Karpas-422 (cell line): ENCODE measurements around the gene SLC27A1. TPM values are rescaled to one million over a fixed set of nuclear protein-coding genes. Genes with fewer than 3 reads are reported as not detected.

ENCODE experiments used
- DNase-seq: peaks from one replicate; pipeline ENCODE4 v3.0.0-alpha.2; 2015
- H2AFZ ChIP-seq: fragments of 200-600 bp; sonication (generic); 2 replicates; pipeline ENCODE4 v1.6.1; 2014; ENCODE audit warnings: antibody characterized with exemption, low read length, mixed read lengths
- H3K27ac ChIP-seq: fragments of 200-600 bp; sonication (generic); 2 replicates; pipeline ENCODE4 v1.5.1; 2014; ENCODE audit warnings: mild to moderate bottlenecking, low read length, moderate library complexity
- H3K27me3 ChIP-seq: fragments of 200-600 bp; sonication (generic); 2 replicates; pipeline ENCODE4 v1.6.1; 2014; ENCODE audit warnings: low read length, mixed read lengths
- H3K36me3 ChIP-seq: fragments of 200-600 bp; sonication (generic); 2 replicates; pipeline ENCODE4 v1.6.1; 2014; ENCODE audit warnings: low read length, mixed read lengths; ENCODE audit not compliant: insufficient read depth
- H3K4me1 ChIP-seq: fragments of 200-600 bp; sonication (generic); 2 replicates; pipeline ENCODE4 v1.6.1; 2014; ENCODE audit warnings: mild to moderate bottlenecking, low read length, mixed read lengths
- H3K4me2 ChIP-seq: fragments of 200-600 bp; sonication (generic); 2 replicates; pipeline ENCODE4 v1.6.1; 2014; ENCODE audit warnings: low read length, low read depth, mild to moderate bottlenecking; ENCODE audit not compliant: poor library complexity, severe bottlenecking
- H3K4me3 ChIP-seq: fragments of 200-600 bp; sonication (generic); 2 replicates; pipeline ENCODE4 v1.5.1; 2014; ENCODE audit warnings: mild to moderate bottlenecking, antibody characterized with exemption, low read length, mixed read lengths
- H3K79me2 ChIP-seq: fragments of 200-600 bp; sonication (generic); 2 replicates; pipeline ENCODE4 v1.6.1; 2014; ENCODE audit warnings: mild to moderate bottlenecking, low read length, mixed read lengths
- H3K9ac ChIP-seq: fragments of 200-600 bp; sonication (generic); 2 replicates; pipeline ENCODE4 v1.6.0; 2014; ENCODE audit warnings: low read length
- H3K9me2 ChIP-seq: fragments of 200-600 bp; sonication (generic), shearing (Covaris generic); replicated peaks from 2 replicates; pipeline ENCODE4 v1.6.0; 2014; ENCODE audit warnings: mild to moderate bottlenecking, low read length, moderate library complexity; ENCODE audit not compliant: insufficient read depth
- H3K9me3 ChIP-seq: fragments of 300-700, 200-600 bp; sonication (generic); 2 replicates; pipeline ENCODE4 v1.6.1; 2014; ENCODE audit warnings: low read length, mixed read lengths
- H4K20me1 ChIP-seq: fragments of 200-600 bp; sonication (generic); 2 replicates; pipeline ENCODE4 v1.6.1; 2014; ENCODE audit warnings: mild to moderate bottlenecking, antibody characterized with exemption, low read length, low read depth; ENCODE audit not compliant: insufficient read depth
- total RNA-seq: library from RNA; depleted of rRNA; stranded (reverse); fragments of >200 nt; shearing (Covaris generic); gene quantifications from 2 replicates; pipeline ENCODE4 v1.2.3, GENCODE V29; 2014; ENCODE audit warnings: low replicate concordance; rRNA removed

The SLC27A1 gene
- 4.0 and 4.8 TPM in 2 replicates for total RNA-seq

DNA sequence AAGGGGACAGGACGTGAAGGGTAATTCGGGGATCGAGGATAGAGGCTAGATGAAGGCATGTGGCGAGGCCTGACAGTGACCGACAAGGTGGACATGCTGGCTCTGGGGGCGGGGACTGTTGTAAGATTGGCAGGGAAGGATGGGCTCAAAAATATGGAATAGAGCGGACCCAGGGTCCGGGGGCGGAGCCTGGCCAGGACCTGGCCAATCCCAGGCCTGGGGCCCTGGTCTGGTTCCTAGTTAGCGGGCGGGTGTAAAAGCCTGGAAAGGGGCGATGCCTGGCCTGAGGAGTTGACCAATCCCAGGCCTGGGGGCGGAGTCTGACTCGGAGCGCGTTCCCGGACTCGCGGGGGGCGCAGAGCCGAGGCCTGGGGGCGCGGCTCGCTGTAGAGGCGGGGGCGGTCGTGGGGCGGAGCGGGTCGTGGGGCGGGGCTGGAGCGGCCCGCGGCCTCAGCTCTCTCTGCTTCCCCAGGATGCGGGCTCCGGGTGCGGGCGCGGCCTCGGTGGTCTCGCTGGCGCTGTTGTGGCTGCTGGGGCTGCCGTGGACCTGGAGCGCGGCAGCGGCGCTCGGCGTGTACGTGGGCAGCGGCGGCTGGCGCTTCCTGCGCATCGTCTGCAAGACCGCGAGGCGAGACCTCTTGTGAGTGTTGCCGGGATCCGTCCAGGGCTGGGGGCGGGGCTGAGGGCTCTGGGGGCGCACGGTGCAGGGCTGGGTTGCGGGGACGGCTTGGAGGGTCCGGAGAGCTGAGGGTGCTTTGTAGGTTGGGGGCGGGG, at the start of gene SLC27A1:
SLC27A1 (plus strand) TSS at position 457 of the 774 bp plus-strand sequence; CDS start at position 474, 17 bp downstream.
- Histone ChIP-seq H3K4me2 (peak within 1 kb of the TSS; percentile 73), H3K9me3 (no peaks in the 10 kb centered on the region), H2AFZ (peak within 1 kb of the TSS; percentile 97), H3K4me3 (peak within 1 kb of the TSS; percentile 88), H3K4me1 (peaks cover 20% of the 10 kb centered on the region), H4K20me1 (no peaks in the 10 kb centered on the region), H3K9ac (peak within 1 kb of the TSS; percentile 82), H3K27me3 (no peaks in the 10 kb centered on the region), H3K36me3 (no peaks in the 10 kb centered on the region), H3K79me2 (no peaks in the 10 kb centered on the region), H3K9me2 (no peaks in the 10 kb centered on the region), H3K27ac (no peak within 1 kb of the TSS)
- peak; percentile 99 for DNase-seq

DNA sequence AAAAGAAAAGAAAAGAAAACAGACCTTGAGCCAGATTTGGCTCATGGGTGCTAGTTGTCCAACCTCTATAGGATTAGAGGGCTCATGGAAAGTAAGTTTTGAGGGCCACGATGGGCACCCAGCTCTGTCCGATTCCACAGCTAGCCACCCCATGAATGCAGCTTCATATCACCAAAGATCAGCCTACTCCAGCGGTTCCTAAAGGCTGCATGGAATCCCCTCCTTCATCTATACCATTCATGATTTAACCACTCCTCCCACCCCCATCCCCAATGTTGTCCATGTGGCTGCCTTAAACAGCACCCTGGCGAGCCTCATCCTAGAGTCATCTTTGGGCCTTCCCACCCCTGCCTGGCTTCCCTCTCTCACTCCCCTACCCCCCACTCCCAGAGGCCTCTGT, 48.4 kb upstream of the SLC27A1 start:
- no peak for DNase-seq
- Histone ChIP-seq H3K27ac (no peak overlapping the region), H3K9ac (no peak overlapping the region)

DNA sequence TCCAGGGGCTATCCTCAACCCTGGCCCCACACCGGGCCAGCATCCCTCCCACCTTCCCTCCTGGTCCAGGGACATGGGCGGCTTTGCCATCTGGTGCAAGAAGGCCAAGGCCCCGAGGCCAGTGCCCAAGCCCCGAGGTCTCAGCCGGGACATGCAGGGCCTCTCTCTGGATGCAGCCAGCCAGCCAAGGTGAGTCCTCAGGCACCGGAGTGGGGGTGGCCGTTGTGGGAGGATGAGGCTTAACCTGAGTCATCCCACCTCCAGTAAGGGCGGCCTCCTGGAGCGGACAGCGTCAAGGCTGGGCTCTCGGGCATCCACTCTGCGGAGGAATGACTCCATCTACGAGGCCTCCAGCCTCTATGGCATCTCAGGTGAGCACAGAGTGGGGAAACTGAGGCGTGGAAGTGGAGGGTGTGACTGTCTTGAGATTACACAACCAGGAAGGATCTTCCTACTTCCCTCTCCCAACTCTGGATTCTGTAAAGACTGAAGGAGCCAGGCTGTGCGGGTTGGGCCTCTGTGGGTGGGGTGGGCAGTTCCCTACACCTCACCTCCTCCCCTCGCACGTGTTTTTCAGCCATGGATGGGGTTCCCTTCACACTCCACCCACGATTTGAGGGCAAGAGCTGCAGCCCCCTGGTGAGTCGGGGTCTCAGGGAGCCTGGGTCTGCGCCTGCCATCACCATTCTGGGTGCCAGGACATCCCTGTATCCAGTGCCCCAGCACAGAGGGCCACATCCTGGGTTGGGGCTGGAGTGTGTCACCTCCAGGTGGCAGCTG, 46.7 kb upstream of the SLC27A1 start:
- Histone ChIP-seq H3K9ac (no peak overlapping the region), H3K27ac (no peak overlapping the region)

More for the DNA sequence above, 48.4 kb upstream of the SLC27A1 start:
- H3K4me2 ChIP-seq, result no peak overlapping the region
- H3K9me3 ChIP-seq, result no peaks in the 10 kb centered on the region
- no peaks in the 10 kb centered on the region for H4K20me1 ChIP-seq
- no peaks in the 10 kb centered on the region for H3K36me3 ChIP-seq
- peaks cover 45% of the 10 kb centered on the region for H3K4me1 ChIP-seq
- H3K9me2 ChIP-seq, result no peaks in the 10 kb centered on the region
- H3K4me3 ChIP-seq, result no peak overlapping the region
- no peaks in the 10 kb centered on the region for H3K27me3 ChIP-seq
- H3K79me2 ChIP-seq, result no peaks in the 10 kb centered on the region
- no peak overlapping the region for H2AFZ ChIP-seq

DNA sequence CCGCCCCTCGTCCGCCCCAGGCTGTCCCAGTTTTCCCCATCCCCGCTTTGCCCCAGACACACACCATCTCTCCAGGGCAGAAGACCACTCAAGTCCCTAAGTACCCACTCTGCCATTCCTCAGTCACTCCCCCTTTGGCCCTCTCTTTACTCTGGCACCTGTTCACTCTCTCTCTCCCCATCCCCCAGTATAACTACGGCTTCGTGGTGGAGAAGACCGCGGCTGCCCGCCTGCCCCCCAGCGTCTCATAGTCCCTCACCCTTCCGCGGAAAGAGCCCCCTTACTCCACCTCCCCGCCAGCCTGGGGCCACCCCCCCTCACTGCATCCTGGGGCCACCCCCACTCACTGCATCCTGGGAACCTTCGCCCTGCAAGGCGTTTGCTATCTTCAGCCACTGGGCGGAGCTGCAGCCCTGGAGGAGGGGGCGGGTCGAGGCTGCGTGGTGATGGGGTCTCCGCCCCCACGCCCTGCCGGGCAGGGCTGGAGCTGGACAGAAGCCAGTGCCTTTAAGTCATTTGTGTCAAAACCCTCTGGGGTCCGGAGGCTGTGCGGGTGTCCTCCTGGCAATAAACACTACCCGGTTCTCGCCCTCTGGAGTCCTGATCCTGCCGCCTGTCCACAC, 45.5 kb upstream of the SLC27A1 start:
- no peak overlapping the region for H3K27ac ChIP-seq
- no peaks in the 10 kb centered on the region for H3K9me2 ChIP-seq

More for the DNA sequence above, 46.7 kb upstream of the SLC27A1 start:
- Histone ChIP-seq H2AFZ (no peak overlapping the region), H3K4me3 (no peak overlapping the region), H3K4me1 (peaks cover 43% of the 10 kb centered on the region), H3K36me3 (no peaks in the 10 kb centered on the region), H3K4me2 (no peak overlapping the region), H3K27me3 (no peaks in the 10 kb centered on the region), H3K79me2 (no peaks in the 10 kb centered on the region), H3K9me2 (no peaks in the 10 kb centered on the region), H4K20me1 (no peaks in the 10 kb centered on the region), H3K9me3 (no peaks in the 10 kb centered on the region)
- DNase-seq, result no peak

DNA sequence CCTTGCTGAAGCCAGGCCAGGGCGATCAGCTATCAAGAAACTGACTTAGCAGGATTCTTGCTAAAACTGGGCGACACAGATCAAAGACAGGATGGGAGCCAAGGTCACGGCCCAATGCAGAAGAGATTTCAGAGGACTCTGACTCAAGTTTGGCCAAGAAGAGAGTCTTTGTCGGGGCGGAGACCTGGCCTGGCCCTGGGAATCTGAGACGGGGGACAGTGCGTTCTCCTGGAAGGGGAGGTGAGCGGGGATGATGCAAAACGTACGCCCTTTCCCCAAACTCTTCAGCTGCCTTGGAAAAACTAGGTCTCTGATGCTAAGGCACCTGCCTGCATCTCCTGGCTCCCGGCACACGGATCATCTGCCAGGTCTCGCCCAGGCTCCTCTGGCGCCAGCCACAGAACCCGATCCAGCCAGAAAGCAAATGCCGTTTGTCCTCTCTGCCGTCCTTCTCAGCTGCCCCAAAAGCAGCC, 40.6 kb upstream of the SLC27A1 start:
- no peaks in the 10 kb centered on the region for H3K36me3 ChIP-seq
- H3K4me1 ChIP-seq, result peaks cover 21% of the 10 kb centered on the region
- no peaks in the 10 kb centered on the region for H3K9me3 ChIP-seq
- H3K79me2 ChIP-seq, result no peaks in the 10 kb centered on the region
- no peaks in the 10 kb centered on the region for H3K27me3 ChIP-seq
- no peak overlapping the region for H3K4me2 ChIP-seq
- no peaks in the 10 kb centered on the region for H4K20me1 ChIP-seq
- no peak overlapping the region for H3K4me3 ChIP-seq
- no peak overlapping the region for H3K9ac ChIP-seq
- no peak overlapping the region for H3K27ac ChIP-seq
- H2AFZ ChIP-seq, result no peak overlapping the region
- no peak for DNase-seq
- no peaks in the 10 kb centered on the region for H3K9me2 ChIP-seq

More for the DNA sequence above, 45.5 kb upstream of the SLC27A1 start:
- Histone ChIP-seq H3K4me1 (peaks cover 35% of the 10 kb centered on the region), H3K79me2 (no peaks in the 10 kb centered on the region), H3K9me3 (no peaks in the 10 kb centered on the region), H4K20me1 (no peaks in the 10 kb centered on the region), H2AFZ (no peak overlapping the region), H3K27me3 (no peaks in the 10 kb centered on the region), H3K4me3 (no peak overlapping the region; the same call in 1 of the 2 replicates), H3K4me2 (peak overlapping the region; percentile 12), H3K36me3 (no peaks in the 10 kb centered on the region), H3K9ac (no peak overlapping the region)
- DNase-seq, result peak; percentile 80

DNA sequence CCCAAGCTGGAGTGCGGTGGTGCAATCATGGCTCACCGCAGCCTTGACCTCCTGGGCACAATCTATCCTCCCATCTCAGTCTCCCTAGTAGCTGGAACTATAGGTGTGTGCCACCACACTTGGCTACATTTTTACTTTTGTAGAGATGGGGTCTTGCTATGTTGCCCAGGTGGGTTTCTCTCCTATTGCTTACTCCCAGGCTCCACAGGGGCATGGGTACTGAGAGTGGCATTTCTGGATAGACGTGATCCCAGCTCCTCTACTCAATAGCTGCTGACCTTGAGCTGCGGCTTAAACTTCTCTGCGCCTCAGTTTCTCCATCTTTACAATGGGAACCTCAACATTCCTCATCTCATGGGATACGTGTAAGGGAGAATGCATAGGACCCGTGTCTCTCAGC, 38.9 kb upstream of the SLC27A1 start:
- H3K9me2 ChIP-seq, result no peaks in the 10 kb centered on the region
- H3K4me1 ChIP-seq, result peaks cover 5% of the 10 kb centered on the region
- no peaks in the 10 kb centered on the region for H3K27me3 ChIP-seq
- H4K20me1 ChIP-seq, result no peaks in the 10 kb centered on the region
- H3K9me3 ChIP-seq, result no peaks in the 10 kb centered on the region
- H2AFZ ChIP-seq, result no peak overlapping the region
- no peak overlapping the region for H3K9ac ChIP-seq
- H3K36me3 ChIP-seq, result no peaks in the 10 kb centered on the region
- no peaks in the 10 kb centered on the region for H3K79me2 ChIP-seq
- H3K27ac ChIP-seq, result no peak overlapping the region
- DNase-seq, result no peak
- H3K4me2 ChIP-seq, result no peak overlapping the region
- H3K4me3 ChIP-seq, result no peak overlapping the region

DNA sequence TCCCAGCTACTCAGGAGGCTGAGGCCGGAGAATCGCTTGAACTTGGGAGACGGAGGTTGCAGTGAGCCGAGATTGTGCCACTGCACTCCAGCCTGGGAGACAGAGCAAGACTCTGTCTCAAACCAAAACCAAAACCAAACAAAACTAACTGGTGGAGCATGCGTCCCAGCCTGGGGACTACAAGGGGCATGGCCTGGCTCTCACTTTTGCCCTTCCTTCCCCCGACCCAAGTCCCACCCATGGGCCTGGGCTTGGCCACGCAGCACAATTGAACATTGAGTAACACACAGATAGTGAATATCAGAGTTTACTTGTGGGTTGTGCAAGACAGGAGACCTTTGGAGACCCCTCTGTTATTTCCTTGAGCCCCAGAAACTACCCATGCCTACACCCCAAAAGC, 35.1 kb upstream of the SLC27A1 start:
- no peaks in the 10 kb centered on the region for H3K79me2 ChIP-seq
- H3K36me3 ChIP-seq, result no peaks in the 10 kb centered on the region
- H3K4me2 ChIP-seq, result no peak overlapping the region

More for the DNA sequence above, 35.1 kb upstream of the SLC27A1 start:
- no peaks in the 10 kb centered on the region for H4K20me1 ChIP-seq
- no peaks in the 10 kb centered on the region for H3K9me2 ChIP-seq
- no peaks in the 10 kb centered on the region for H3K4me1 ChIP-seq
- H3K9me3 ChIP-seq, result no peaks in the 10 kb centered on the region
- H3K9ac ChIP-seq, result no peak overlapping the region
- H3K27me3 ChIP-seq, result no peaks in the 10 kb centered on the region
- no peak for DNase-seq
- H2AFZ ChIP-seq, result no peak overlapping the region
- no peak overlapping the region for H3K4me3 ChIP-seq
- H3K27ac ChIP-seq, result no peak overlapping the region
